Mammary epithelial cell (primary cell): ENCODE data around the gene TET3.

Source experiments
- EZH2 ChIP-seq: IDR thresholded peaks from 2 replicates; pipeline ENCODE4 v1.6.1; 2012; ENCODE audit warnings: low read length, inconsistent platforms, borderline replicate concordance
- TF ChIP-seq, protein P1 (sequence below), 2 donors: IDR thresholded peaks in 1 of 2; conservative IDR thresholded peaks in 1 of 2; 2 replicates each; pipeline ENCODE4 v1.5.1; 2011 to 2012; ENCODE audit warnings: inconsistent platforms in 2 of 2, low read length in 2 of 2, mild to moderate bottlenecking in 2 of 2, control low read depth in 1 of 2, low read depth in 1 of 2; ENCODE audit not compliant: insufficient read depth in 1 of 2; ENCODE audit errors: extremely low read depth in 1 of 2

DNA sequence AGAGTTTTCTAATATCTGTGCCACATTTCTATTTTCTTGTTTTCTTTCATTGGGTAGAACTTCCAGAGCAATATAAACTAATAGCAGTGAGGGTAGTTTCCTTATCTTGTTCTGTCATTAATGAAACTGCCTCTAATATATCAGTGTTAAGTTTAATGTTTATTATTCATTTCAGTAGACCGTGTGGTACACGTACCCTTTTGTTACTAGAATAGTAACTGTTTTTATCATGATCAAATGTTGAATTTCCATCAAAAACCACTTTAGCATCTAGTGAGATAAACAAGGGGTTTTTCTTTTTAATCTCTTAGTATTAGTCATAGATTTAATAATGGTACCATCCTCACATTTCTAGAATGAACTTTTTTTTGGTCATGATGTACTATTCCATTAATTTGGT, 42.0 kb upstream of the TET3 start:
- TF ChIP-seq, protein P1, sequence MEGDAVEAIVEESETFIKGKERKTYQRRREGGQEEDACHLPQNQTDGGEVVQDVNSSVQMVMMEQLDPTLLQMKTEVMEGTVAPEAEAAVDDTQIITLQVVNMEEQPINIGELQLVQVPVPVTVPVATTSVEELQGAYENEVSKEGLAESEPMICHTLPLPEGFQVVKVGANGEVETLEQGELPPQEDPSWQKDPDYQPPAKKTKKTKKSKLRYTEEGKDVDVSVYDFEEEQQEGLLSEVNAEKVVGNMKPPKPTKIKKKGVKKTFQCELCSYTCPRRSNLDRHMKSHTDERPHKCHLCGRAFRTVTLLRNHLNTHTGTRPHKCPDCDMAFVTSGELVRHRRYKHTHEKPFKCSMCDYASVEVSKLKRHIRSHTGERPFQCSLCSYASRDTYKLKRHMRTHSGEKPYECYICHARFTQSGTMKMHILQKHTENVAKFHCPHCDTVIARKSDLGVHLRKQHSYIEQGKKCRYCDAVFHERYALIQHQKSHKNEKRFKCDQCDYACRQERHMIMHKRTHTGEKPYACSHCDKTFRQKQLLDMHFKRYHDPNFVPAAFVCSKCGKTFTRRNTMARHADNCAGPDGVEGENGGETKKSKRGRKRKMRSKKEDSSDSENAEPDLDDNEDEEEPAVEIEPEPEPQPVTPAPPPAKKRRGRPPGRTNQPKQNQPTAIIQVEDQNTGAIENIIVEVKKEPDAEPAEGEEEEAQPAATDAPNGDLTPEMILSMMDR (conservative IDR thresholded peaks at IDR 0.05 in 1 of 2, IDR thresholded peaks at IDR 0.05 in 1 of 2; ENCODE audit: extremely low read depth in 1 of 2, insufficient read depth in 1 of 2, low read depth in 1 of 2, low read length in 2 of 2): no peak
- TF ChIP-seq EZH2: no peak
